Natural killer cell (primary cell): ENCODE data around the gene PROKR1. TPM values are rescaled to one million over a fixed set of nuclear protein-coding genes. Genes with fewer than 3 reads are reported as not detected.

Source experiments
- ATAC-seq, 3 donors: fragments of 150-1000 bp in 2 of 3; fragments of 200-7000 bp in 1 of 3; cut with Tn5 transposase; 1 replicate in 1 of 3; 2 replicates in 2 of 3; pipeline ENCODE4 v1.10.0; 2021; ENCODE audit warnings: mild to moderate bottlenecking in 2 of 3, moderate library complexity in 2 of 3
- DNase-seq, 2 donors: peaks; one replicate each; pipeline versions ENCODE4 v3.0.0 to v3.0.0-alpha.2; 2013 to 2021; ENCODE audit warnings: mixed read lengths in 1 of 2
- H3K27ac ChIP-seq: one replicate; pipeline ENCODE4 v1.5.1; 2013; ENCODE audit warnings: mild to moderate bottlenecking, low read length
- H3K27me3 ChIP-seq: one replicate; pipeline ENCODE4 v1.6.1; 2013; ENCODE audit warnings: low read length; ENCODE audit not compliant: control insufficient read depth, insufficient read depth
- H3K36me3 ChIP-seq: one replicate; pipeline ENCODE4 v1.6.1; 2013; ENCODE audit warnings: low read length; ENCODE audit not compliant: control insufficient read depth, insufficient read depth
- H3K4me1 ChIP-seq: one replicate; pipeline ENCODE4 v1.6.1; 2013; ENCODE audit warnings: low read length; ENCODE audit not compliant: control insufficient read depth, insufficient read depth
- H3K4me3 ChIP-seq: one replicate; pipeline ENCODE4 v1.5.1; 2013; ENCODE audit warnings: low read length
- H3K9me3 ChIP-seq: one replicate; pipeline ENCODE4 v1.6.1; 2013; ENCODE audit warnings: low read length; ENCODE audit not compliant: control insufficient read depth, insufficient read depth
- H3K27ac Mint-ChIP-seq, 2 donors: one replicate each; pipeline ENCODE4 v1.8.0; 2022; ENCODE audit warnings: mild to moderate bottlenecking in 2 of 2, mixed read lengths in 2 of 2, moderate library complexity in 1 of 2
- H3K27me3 Mint-ChIP-seq, 2 donors: one replicate each; pipeline ENCODE4 v1.8.0; 2022; ENCODE audit warnings: low read depth in 2 of 2, mixed read lengths in 2 of 2
- H3K36me3 Mint-ChIP-seq: one replicate; pipeline ENCODE4 v1.8.0; 2022; ENCODE audit warnings: mixed read lengths
- H3K4me1 Mint-ChIP-seq, 2 donors: one replicate each; pipeline ENCODE4 v1.8.0; 2022; ENCODE audit warnings: mixed read lengths in 2 of 2
- H3K4me3 Mint-ChIP-seq: one replicate; pipeline ENCODE4 v1.8.0; 2022; ENCODE audit warnings: mild to moderate bottlenecking, moderate library complexity, mixed read lengths
- H3K9me3 Mint-ChIP-seq, 2 donors: one replicate each; pipeline ENCODE4 v1.8.0; 2022; ENCODE audit warnings: mixed read lengths in 2 of 2
- CTCF ChIP-seq: fragments of 200-600 bp; IDR thresholded peaks from one replicate; pipeline ENCODE4 v1.8.0; 2022; ENCODE audit warnings: antibody characterized with exemption
- WGBS: methylation state at CpG from one replicate; pipeline ENCODE4 v1.1.7; 2013; ENCODE audit warnings: missing lambda C conversion rate; ENCODE audit not compliant: insufficient coverage; 5-methylcytosine and 5-hydroxymethylcytosine counted together
- intact Hi-C: fragments of 100-400 bp; cut with micrococcal nuclease; formaldehyde crosslinking; loops from one replicate; pipeline ENCODE4 v1.14.2; 2022
- total RNA-seq, 4 donors: library from RNA; stranded (reverse); fragments of 120-200 nt in 1 of 4; gene quantifications; one replicate each; pipeline versions ENCODE4 v1.2.3 to v1.2.4, GENCODE V29; 2013 to 2022

Gene PROKR1
- total RNA-seq, 3 donors from 2014 or later (not counting 1 experiment from before 2014, with no cell fraction given): not detected

GRCh38 chr2:68605939-68606338, 37.4 kb upstream of the PROKR1 start:
- Mint-ChIP-seq H3K27me3 (no peaks in the 10 kb centered on the region), H3K9me3 (peaks cover 0 to 3% of the 10 kb centered on the region in 2 donors), H3K36me3 (peaks cover 8% of the 10 kb centered on the region), H3K4me1 (peaks cover 33 to 34% of the 10 kb centered on the region in 2 donors), H3K27ac (peak overlapping the region; percentile 74 to 81), H3K4me3 (peak overlapping the region; percentile 72)
- Histone ChIP-seq H3K27ac (peak overlapping the region; percentile 58), H3K4me1 (peaks cover 10% of the 10 kb centered on the region), H3K4me3 (no peak overlapping the region), H3K27me3 (no peaks in the 10 kb centered on the region), H3K36me3 (no peaks in the 10 kb centered on the region), H3K9me3 (no peaks in the 10 kb centered on the region)
- intact Hi-C loops: loop anchor here (10.0 kb wide), 1 partner anchor 309 kb away; no protein-coding TSS in a partner anchor
- ATAC-seq: peak in 2 of 3 donors; percentile 64 to 82
- no peak for DNase-seq
- TF ChIP-seq CTCF: no peak
- 53% methylated on average over 1 of the region's 1 CpG for WGBS

GRCh38 chr2:68606759-68607158, 36.6 kb upstream of the PROKR1 start:
- Mint-ChIP-seq H3K4me1 (peaks cover 33 to 34% of the 10 kb centered on the region in 2 donors), H3K4me3 (peak overlapping the region; percentile 72), H3K27me3 (no peaks in the 10 kb centered on the region), H3K36me3 (peaks cover 8% of the 10 kb centered on the region), H3K27ac (peak overlapping the region; percentile 74 to 81), H3K9me3 (peaks cover 0 to 3% of the 10 kb centered on the region in 2 donors)
- Histone ChIP-seq H3K27me3 (no peaks in the 10 kb centered on the region), H3K36me3 (no peaks in the 10 kb centered on the region), H3K4me1 (peaks cover 10% of the 10 kb centered on the region), H3K27ac (no peak overlapping the region), H3K9me3 (no peaks in the 10 kb centered on the region), H3K4me3 (no peak overlapping the region)
- DNase-seq: no peak
- ATAC-seq: no peak
- whole genome bisulfite sequencing: 89% methylated on average over 3 of the region's 4 CpGs
- TF ChIP-seq CTCF: no peak
- intact Hi-C loops: loop anchor here (10.0 kb wide), 1 partner anchor 308 kb away; no protein-coding TSS in a partner anchor

GRCh38 chr2:68607837-68608236, 35.5 kb upstream of the PROKR1 start:
- no peak for TF ChIP-seq CTCF
- Histone ChIP-seq H3K4me3 (no peak overlapping the region), H3K27ac (no peak overlapping the region), H3K27me3 (no peaks in the 10 kb centered on the region), H3K4me1 (peaks cover 10% of the 10 kb centered on the region), H3K9me3 (no peaks in the 10 kb centered on the region), H3K36me3 (no peaks in the 10 kb centered on the region)
- intact Hi-C loops: loop anchor here (10.0 kb wide), 1 partner anchor 307 kb away; no protein-coding TSS in a partner anchor
- H3K4me1 Mint-ChIP-seq: peaks cover 29 to 33% of the 10 kb centered on the region in 2 donors
- H3K27me3 Mint-ChIP-seq: no peaks in the 10 kb centered on the region
- peaks cover 8% of the 10 kb centered on the region for H3K36me3 Mint-ChIP-seq
- H3K4me3 Mint-ChIP-seq: peak overlapping the region; percentile 49
- DNase-seq (no peak), ATAC-seq (peak in 2 of 3 donors; percentile 77 to 80)
- H3K27ac Mint-ChIP-seq: peak overlapping the region in 1 of 2 donors; percentile 21
- H3K9me3 Mint-ChIP-seq: peaks cover 0 to 3% of the 10 kb centered on the region in 2 donors
